Right lobe of liver (tissue), 6 donors: Measurements from ENCODE around the gene PTGR2. TPM values are rescaled to one million over a fixed set of nuclear protein-coding genes. Genes with fewer than 3 reads are reported as not detected.
A peak's percentile ranks its signal among the peaks of the same experiment; 100 is the strongest.

Source experiments
- ATAC-seq, 4 donors: fragments of 200-7000 bp; cut with Tn5 transposase; one replicate each; pipeline ENCODE4 v1.9.1; 2020; ENCODE audit warnings: mild to moderate bottlenecking in 4 of 4, moderate library complexity in 4 of 4
- DNase-seq, 3 donors: peaks; one replicate each; pipeline ENCODE4 v3.0.0-alpha.2; 2020
- H3K27ac ChIP-seq, 3 donors: fragments of 200-600 bp; one replicate each; pipeline ENCODE4 v1.8.0; 2022
- H3K27me3 ChIP-seq, 2 donors: fragments of 200-600 bp; one replicate each; pipeline ENCODE4 v1.8.0; 2022
- H3K36me3 ChIP-seq, 4 donors: fragments of 200-600 bp; sonication (generic) in 1 of 4; one replicate each; pipeline versions ENCODE4 v1.5.1 to v1.8.0; 2017 to 2022; ENCODE audit warnings: control low read depth in 1 of 4
- H3K4me1 ChIP-seq, 4 donors: fragments of 200-600 bp; sonication (generic) in 1 of 4; one replicate each; pipeline versions ENCODE4 v1.5.1 to v1.8.0; 2017 to 2022; ENCODE audit warnings: control low read depth in 1 of 4
- H3K4me3 ChIP-seq, 3 donors: fragments of 200-600 bp; one replicate each; pipeline ENCODE4 v1.8.0; 2022
- H3K9me3 ChIP-seq, 4 donors: fragments of 200-600 bp; sonication (generic) in 1 of 4; one replicate each; pipeline versions ENCODE4 v1.5.1 to v1.8.0; 2017 to 2022; ENCODE audit warnings: control low read depth in 1 of 4
- CTCF ChIP-seq, 4 donors: fragments of 200-600 bp in 3 of 4; fragments of 450-650 bp in 1 of 4; IDR thresholded peaks; one replicate each; pipeline versions ENCODE4 v1.5.1 to v1.8.0; 2016 to 2022; ENCODE audit warnings: antibody characterized with exemption in 4 of 4, mild to moderate bottlenecking in 2 of 4
- POLR2A ChIP-seq: fragments of 450-650 bp; IDR thresholded peaks from one replicate; pipeline ENCODE4 v1.6.1; 2017; ENCODE audit warnings: antibody characterized with exemption, mild to moderate bottlenecking
- WGBS: methylation state at CpG from one replicate; pipeline ENCODE4 v1.1.6; 2018; ENCODE audit warnings: low coverage, low lambda C conversion rate; ENCODE audit not compliant: insufficient coverage; ENCODE audit errors: missing lambda C conversion rate; 5-methylcytosine and 5-hydroxymethylcytosine counted together
- intact Hi-C, 2 donors: fragments of 100-400 bp; cut with DNase I; formaldehyde crosslinking; loops; one replicate each; pipeline versions ENCODE4 v1.11.2 to v1.14.1; 2022
- total RNA-seq, 6 experiments: library from RNA; depleted of rRNA in 2 of 6; stranded (reverse); fragments of >200 nt in 2 of 6; fragmentation: NEBNext Ultra II Directional in 3 of 6; extraction: Animal tissue kit (Norgen Biotek cat#: 25700) in 3 of 6; gene quantifications; one replicate each; pipeline versions ENCODE4 v1.1.0 to v1.2.4, GENCODE V29; 2016 to 2023
- donor health status: DM: no; HTN: yes; CAD: no.
- donor health status: DM: no; HTN: no; CAD: no.
- donor health status: DM: no; HTN: no; CAD: no.
- donor health status: DM: no; HTN: yes; CAD: no.
- donor health status: DM: no; HTN: yes; CAD: no.

PTGR2 gene
- total RNA-seq, 6 experiments from 2014 or later, result 8.0 to 22.4 (median 12.4) TPM

GRCh38 chr14:73879027-73879426 is 27.4 kb downstream of the PTGR2 start:
- Histone ChIP-seq H3K9me3 (no peaks in the 10 kb centered on the region), H3K4me3 (no peak overlapping the region), H3K36me3 (peaks cover 0 to 29% (median 7%) of the 10 kb centered on the region in 4 donors), H3K27me3 (no peaks in the 10 kb centered on the region), H3K27ac (no peak overlapping the region), H3K4me1 (no peaks in the 10 kb centered on the region)
- TF ChIP-seq CTCF (IDR thresholded peaks at IDR 0.05) (no peak), POLR2A (no peak)
- DNase-seq (no peak), ATAC-seq (no peak)
- 54% methylated on average over 1 of the region's 1 CpG for WGBS
- intact Hi-C loops, result no loop called here

- H3K9me3 ChIP-seq, result no peaks in the 10 kb centered on the region
- peaks cover 0 to 12% (median 2%) of the 10 kb centered on the region in 4 donors for H3K36me3 ChIP-seq
- 83% methylated on average over 8 of the region's 8 CpGs for WGBS
- no peak overlapping the region for H3K4me3 ChIP-seq
- intact Hi-C loops, result no loop called here
- DNase-seq (no peak), ATAC-seq (no peak)
- TF ChIP-seq CTCF (IDR thresholded peaks at IDR 0.05) (no peak), POLR2A (no peak)
- H3K27ac ChIP-seq, result no peak overlapping the region
- H3K4me1 ChIP-seq, result peaks cover 0 to 14% (median 5%) of the 10 kb centered on the region in 4 donors
- no peaks in the 10 kb centered on the region for H3K27me3 ChIP-seq
Measured at GRCh38 chr14:73884438-73885190, 33.0 kb downstream of the PTGR2 start.

GRCh38 chr14:73886449-73887317 is 35.1 kb downstream of the PTGR2 start, which contains the start of gene ZNF410:
TSS of gene ZNF410 (plus strand) at chr14:73886859. CDS start at chr14:73892176, 5,317 bp downstream.
- intact Hi-C loops, result no loop called here
- Histone ChIP-seq H3K27ac (peak within 1 kb of the TSS; percentile 88 to 93 (median 92)), H3K4me3 (peak within 1 kb of the TSS; percentile 72 to 99 (median 98)), H3K9me3 (no peaks in the 10 kb centered on the region), H3K27me3 (no peaks in the 10 kb centered on the region), H3K4me1 (peaks cover 0 to 14% (median 5%) of the 10 kb centered on the region in 4 donors), H3K36me3 (peaks cover 0 to 4% (median 0%) of the 10 kb centered on the region in 4 donors)
- ATAC-seq (peak; percentile 98 to 100 (median 98)), DNase-seq (peak; percentile 95 to 97 (median 96))
- WGBS, result under 1% methylated on average over 22 of the region's 65 CpGs
- no peak for TF ChIP-seq CTCF (IDR thresholded peaks at IDR 0.05)
- TF ChIP-seq POLR2A, result peak; percentile 82

GRCh38 chr14:73887318-73887616 is 35.6 kb downstream of the PTGR2 start:
- 1% methylated on average over 7 of the region's 7 CpGs for WGBS
- H3K36me3 ChIP-seq, result peaks cover 0 to 2% (median 0%) of the 10 kb centered on the region in 4 donors
- TF ChIP-seq POLR2A, result no peak
- H3K27me3 ChIP-seq, result no peaks in the 10 kb centered on the region
- peaks cover 0 to 14% (median 5%) of the 10 kb centered on the region in 4 donors for H3K4me1 ChIP-seq
- intact Hi-C loops, result no loop called here
- no peak for DNase-seq
- H3K9me3 ChIP-seq, result no peaks in the 10 kb centered on the region
- H3K27ac ChIP-seq, result peak overlapping the region; percentile 88 to 93 (median 92)
- ATAC-seq, result no peak
- peak overlapping the region; percentile 72 to 99 (median 98) for H3K4me3 ChIP-seq
